ENCODE measurements around the gene ADGRL3. TPM values are rescaled to one million over a fixed set of nuclear protein-coding genes. Genes with fewer than 3 reads are reported as not detected.
A peak's percentile ranks its signal among the peaks of the same experiment; 100 is the strongest.

Gene ADGRL3
- 1 to 10 TPM in 1 of 6 donors, under 1 TPM in 5; 0.14 to 1.4 (median 0.35) TPM for total RNA-seq
- under 1 TPM; 0.08 to 0.21 TPM for polyA plus RNA-seq

- Histone ChIP-seq H3K27me3 (peaks cover 0 to 13% (median 3%) of the 10 kb centered on the region in 4 donors), H3K9me3 (no peaks in the 10 kb centered on the region), H3K27ac (no peak within 1 kb of the TSS), H3K4me3 (peak within 1 kb of the TSS; percentile 10 to 45 (median 29)), H3K36me3 (no peaks in the 10 kb centered on the region), H3K4me1 (no peaks in the 10 kb centered on the region)
- FAIRE-seq, result no peak
- intact Hi-C loops (cut with DNase I), result no loop called here
- 1% methylated on average over 41 to 92 of the region's 92 CpGs for WGBS, 2 donors
- DNase-seq, result peak in 3 of 6 donors; percentile 8 to 63 (median 57)
- peak in 3 of 4 donors; percentile 32 to 42 (median 37) for ATAC-seq
- no peak for TF ChIP-seq CTCF (IDR thresholded peaks at IDR 0.05)
Observed at GRCh38 chr4:61200187-61200915, at the start of gene ADGRL3. Gene ADGRL3 (plus strand): TSS chr4:61200326.

GRCh38 chr4:61152433-61152832 lies 47.7 kb upstream of the ADGRL3 start:
- no peak for TF ChIP-seq CTCF (IDR thresholded peaks at IDR 0.05)
- H3K27ac ChIP-seq, result no peak overlapping the region
- intact Hi-C loops (cut with DNase I), result no loop called here
- H3K9me3 ChIP-seq, result no peaks in the 10 kb centered on the region
- no peaks in the 10 kb centered on the region for H3K4me1 ChIP-seq
- no peak overlapping the region for H3K4me3 ChIP-seq
- H3K27me3 ChIP-seq, result no peaks in the 10 kb centered on the region
- ATAC-seq (no peak), DNase-seq (no peak), FAIRE-seq (no peak)
- WGBS, 2 donors, result 49 to 61% methylated on average over 4 of the region's 4 CpGs
- H3K36me3 ChIP-seq, result no peaks in the 10 kb centered on the region

- no peak for DNase-seq
- Histone ChIP-seq H3K4me1 (no peaks in the 10 kb centered on the region), H3K4me3 (no peak overlapping the region), H3K36me3 (no peaks in the 10 kb centered on the region), H3K9me3 (no peaks in the 10 kb centered on the region), H3K27me3 (no peaks in the 10 kb centered on the region), H3K27ac (no peak overlapping the region)
- intact Hi-C loops (cut with DNase I), result no loop called here
- no peak for TF ChIP-seq CTCF (IDR thresholded peaks at IDR 0.05)
- 71 to 74% methylated on average over 2 of the region's 2 CpGs for WGBS, 2 donors
- ATAC-seq, result no peak
- FAIRE-seq, result no peak
Observed at GRCh38 chr4:61160478-61160877, 39.6 kb upstream of the ADGRL3 start.

- H3K27ac ChIP-seq, result no peak overlapping the region
- ATAC-seq (no peak), FAIRE-seq (no peak), DNase-seq (no peak)
- no peaks in the 10 kb centered on the region for H3K4me1 ChIP-seq
- intact Hi-C loops (cut with DNase I), result no loop called here
- no peaks in the 10 kb centered on the region for H3K9me3 ChIP-seq
- H3K36me3 ChIP-seq, result no peaks in the 10 kb centered on the region
- H3K27me3 ChIP-seq, result no peaks in the 10 kb centered on the region
- 31 to 33% methylated on average over 1 of the region's 1 CpG for WGBS, 2 donors
- TF ChIP-seq CTCF (IDR thresholded peaks at IDR 0.05), result no peak
- H3K4me3 ChIP-seq, result no peak overlapping the region
Observed at GRCh38 chr4:61162116-61162515, 38.0 kb upstream of the ADGRL3 start.

- H3K4me1 ChIP-seq, result no peaks in the 10 kb centered on the region
- no peaks in the 10 kb centered on the region for H3K9me3 ChIP-seq
- no peak overlapping the region for H3K4me3 ChIP-seq
- no peak for TF ChIP-seq CTCF (IDR thresholded peaks at IDR 0.05)
- FAIRE-seq (no peak), DNase-seq (no peak), ATAC-seq (no peak)
- 42 to 43% methylated on average over 1 of the region's 1 CpG for WGBS, 2 donors
- no peaks in the 10 kb centered on the region for H3K27me3 ChIP-seq
- no peak overlapping the region for H3K27ac ChIP-seq
- intact Hi-C loops (cut with DNase I), result no loop called here
- H3K36me3 ChIP-seq, result no peaks in the 10 kb centered on the region
Observed at GRCh38 chr4:61173799-61174198, 26.3 kb upstream of the ADGRL3 start.

Data from pancreas (tissue), 10 donors.